Mucosa of descending colon (tissue), 3 donors: Measurements from ENCODE around the gene DSTN. TPM values are rescaled to one million over a fixed set of nuclear protein-coding genes. Genes with fewer than 3 reads are reported as not detected.

Experiments used
- ATAC-seq: fragments of 200-7000 bp; cut with Tn5 transposase; one replicate; pipeline ENCODE4 v1.9.1; 2020; ENCODE audit warnings: mild to moderate bottlenecking, moderate library complexity
- DNase-seq, 3 donors: peaks; one replicate each; pipeline ENCODE4 v3.0.0-alpha.2; 2020
- H3K36me3 ChIP-seq: fragments of 200-600 bp; one replicate; pipeline ENCODE4 v1.8.0; 2021; ENCODE audit warnings: low read depth, mild to moderate bottlenecking
- H3K4me1 ChIP-seq: fragments of 200-600 bp; one replicate; pipeline ENCODE4 v1.8.0; 2021; ENCODE audit warnings: low read depth, mild to moderate bottlenecking
- H3K4me3 ChIP-seq: fragments of 200-600 bp; one replicate; pipeline ENCODE4 v1.8.0; 2021; ENCODE audit warnings: mild to moderate bottlenecking
- H3K9me3 ChIP-seq: fragments of 200-600 bp; one replicate; pipeline ENCODE4 v1.8.0; 2021; ENCODE audit warnings: mild to moderate bottlenecking
- intact Hi-C, 2 donors: fragments of 100-400 bp; cut with DNase I in 1 of 2; cut with micrococcal nuclease in 1 of 2; formaldehyde crosslinking; loops; one replicate each; pipeline versions ENCODE4 v1.11.0 to v1.11.1; 2022; cut with DNase I, micrococcal nuclease
- total RNA-seq, 3 donors: library from RNA; stranded (reverse); fragmentation: NEBNext Ultra II Directional in 2 of 3; extraction: Animal tissue kit (Norgen Biotek cat#: 25700) in 2 of 3; gene quantifications; one replicate each; pipeline versions ENCODE4 v1.2.1 to v1.2.4, GENCODE V29; 2021 to 2023
- TF ChIP-seq, protein P1 (sequence below): fragments of 200-600 bp; IDR thresholded peaks from one replicate; pipeline ENCODE4 v1.8.0; 2022; ENCODE audit warnings: antibody characterized with exemption, mild to moderate bottlenecking
- donor health status: DM: no; HTN: no; CAD: no; lungs with moderate emphysema.
- donor health status: DM: no; HTN: no; CAD: no.
- donor health status: DM: no; HTN: yes; CAD: no.

DSTN gene
- total RNA-seq, 3 donors from 2014 or later: 261 to 946 (median 284) TPM

DNA sequence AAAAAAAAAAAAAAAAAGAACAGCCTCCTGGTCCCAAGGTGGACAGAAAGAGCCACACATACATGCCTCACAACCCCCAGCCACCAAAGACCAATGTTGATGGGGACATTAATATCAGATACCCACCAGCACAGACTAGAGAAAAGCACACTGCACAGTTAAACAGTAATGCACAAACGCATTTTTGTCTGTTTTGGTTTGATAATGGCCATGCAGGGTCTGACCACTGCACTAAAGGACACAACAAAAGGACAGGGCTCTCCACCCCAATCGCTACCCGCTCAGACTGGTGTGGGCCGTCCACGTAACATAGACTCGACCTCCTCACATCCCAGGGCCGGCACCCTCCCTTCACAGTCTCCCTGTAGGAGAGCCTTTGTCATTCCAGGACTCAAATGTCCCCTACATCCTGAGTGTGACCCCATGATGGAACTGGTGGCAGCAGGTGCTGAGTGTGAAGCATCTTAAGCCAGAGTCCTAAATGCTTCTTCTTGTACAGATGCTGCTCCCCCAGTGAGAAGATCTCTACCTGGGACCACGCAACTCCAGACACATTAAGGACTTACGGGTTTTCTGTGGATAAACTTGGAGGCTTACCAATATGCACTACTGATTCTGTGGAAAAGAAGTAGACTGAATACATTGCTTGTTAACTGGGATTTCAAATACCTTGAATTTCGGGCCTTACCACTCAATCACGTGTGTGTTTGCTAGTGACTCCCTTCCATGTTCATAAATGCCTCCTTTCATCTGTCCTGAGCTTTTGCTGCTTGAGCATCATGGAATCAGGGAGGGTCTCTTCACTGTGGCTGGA lies 84.2 kb downstream of the DSTN start:
- peak in 1 of 3 donors; percentile 25 for DNase-seq
- no peak for ATAC-seq
- H3K36me3 ChIP-seq: no peaks in the 10 kb centered on the region

DNA sequence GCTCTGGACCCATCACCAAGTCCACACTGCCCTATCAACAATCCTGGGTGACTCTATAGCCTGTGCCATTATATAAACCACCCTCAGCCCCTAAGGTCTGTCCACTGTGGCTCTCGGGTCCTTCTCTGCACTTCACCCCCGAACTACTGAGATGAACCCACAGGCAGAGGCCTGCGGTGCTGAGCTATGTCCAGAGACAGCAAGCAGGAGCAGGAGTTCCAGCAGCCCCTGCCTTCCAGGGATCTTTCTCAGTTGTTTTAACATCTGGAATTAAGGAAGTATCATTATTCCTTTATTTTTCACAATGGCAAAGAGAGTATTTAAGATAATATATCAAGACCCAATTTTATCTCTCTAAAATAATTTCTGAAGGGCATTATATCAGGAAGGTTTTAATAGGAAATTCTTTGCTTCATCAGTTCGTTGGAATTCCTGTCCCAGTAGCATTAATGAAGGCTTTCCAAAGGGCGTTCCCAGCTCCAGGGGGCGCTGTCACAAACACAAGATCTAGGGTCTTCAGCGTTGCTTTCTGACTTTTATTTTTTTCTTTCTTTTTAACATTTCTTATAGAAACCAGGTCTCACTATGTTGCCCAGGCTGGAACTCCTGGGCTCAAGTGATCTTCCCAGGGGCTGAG lies 84.9 kb downstream of the DSTN start:
- intact Hi-C loops: no loop called here

More for the DNA sequence above, 84.2 kb downstream of the DSTN start:
- intact Hi-C loops: no loop called here
- Histone ChIP-seq H3K4me1 (peaks cover 24% of the 10 kb centered on the region), H3K4me3 (no peak overlapping the region), H3K9me3 (no peaks in the 10 kb centered on the region)
- TF ChIP-seq, protein P1, sequence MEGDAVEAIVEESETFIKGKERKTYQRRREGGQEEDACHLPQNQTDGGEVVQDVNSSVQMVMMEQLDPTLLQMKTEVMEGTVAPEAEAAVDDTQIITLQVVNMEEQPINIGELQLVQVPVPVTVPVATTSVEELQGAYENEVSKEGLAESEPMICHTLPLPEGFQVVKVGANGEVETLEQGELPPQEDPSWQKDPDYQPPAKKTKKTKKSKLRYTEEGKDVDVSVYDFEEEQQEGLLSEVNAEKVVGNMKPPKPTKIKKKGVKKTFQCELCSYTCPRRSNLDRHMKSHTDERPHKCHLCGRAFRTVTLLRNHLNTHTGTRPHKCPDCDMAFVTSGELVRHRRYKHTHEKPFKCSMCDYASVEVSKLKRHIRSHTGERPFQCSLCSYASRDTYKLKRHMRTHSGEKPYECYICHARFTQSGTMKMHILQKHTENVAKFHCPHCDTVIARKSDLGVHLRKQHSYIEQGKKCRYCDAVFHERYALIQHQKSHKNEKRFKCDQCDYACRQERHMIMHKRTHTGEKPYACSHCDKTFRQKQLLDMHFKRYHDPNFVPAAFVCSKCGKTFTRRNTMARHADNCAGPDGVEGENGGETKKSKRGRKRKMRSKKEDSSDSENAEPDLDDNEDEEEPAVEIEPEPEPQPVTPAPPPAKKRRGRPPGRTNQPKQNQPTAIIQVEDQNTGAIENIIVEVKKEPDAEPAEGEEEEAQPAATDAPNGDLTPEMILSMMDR: no peak

DNA sequence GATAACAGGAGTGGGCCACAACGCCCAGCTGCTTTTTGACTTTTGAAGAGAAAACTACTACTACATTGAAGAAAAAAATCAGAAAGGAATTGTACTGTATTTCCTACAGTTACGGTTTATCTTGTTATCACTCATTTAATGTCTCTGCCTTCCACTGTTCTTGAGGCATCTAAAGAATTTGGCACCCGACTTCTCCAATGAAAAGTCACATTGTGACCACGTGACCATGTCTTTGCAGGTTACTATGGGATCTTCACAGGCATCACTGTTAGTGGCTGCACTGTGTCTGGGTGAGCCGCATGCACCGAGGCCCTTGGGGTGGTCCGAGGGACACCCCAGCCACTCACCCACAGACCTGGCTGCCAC lies 85.4 kb downstream of the DSTN start:
- TF ChIP-seq, protein P1: no peak
- Histone ChIP-seq H3K4me3 (no peak overlapping the region), H3K4me1 (peaks cover 11% of the 10 kb centered on the region), H3K36me3 (no peaks in the 10 kb centered on the region), H3K9me3 (no peaks in the 10 kb centered on the region)
- ATAC-seq (no peak), DNase-seq (no peak)
- intact Hi-C loops: no loop called here

More for the DNA sequence above, 84.9 kb downstream of the DSTN start:
- TF ChIP-seq, protein P1: peak; percentile 36
- Histone ChIP-seq H3K4me1 (peaks cover 16% of the 10 kb centered on the region), H3K9me3 (no peaks in the 10 kb centered on the region), H3K4me3 (no peak overlapping the region), H3K36me3 (no peaks in the 10 kb centered on the region)
- no peak for ATAC-seq
- peak in 1 of 3 donors; percentile 72 for DNase-seq

DNA sequence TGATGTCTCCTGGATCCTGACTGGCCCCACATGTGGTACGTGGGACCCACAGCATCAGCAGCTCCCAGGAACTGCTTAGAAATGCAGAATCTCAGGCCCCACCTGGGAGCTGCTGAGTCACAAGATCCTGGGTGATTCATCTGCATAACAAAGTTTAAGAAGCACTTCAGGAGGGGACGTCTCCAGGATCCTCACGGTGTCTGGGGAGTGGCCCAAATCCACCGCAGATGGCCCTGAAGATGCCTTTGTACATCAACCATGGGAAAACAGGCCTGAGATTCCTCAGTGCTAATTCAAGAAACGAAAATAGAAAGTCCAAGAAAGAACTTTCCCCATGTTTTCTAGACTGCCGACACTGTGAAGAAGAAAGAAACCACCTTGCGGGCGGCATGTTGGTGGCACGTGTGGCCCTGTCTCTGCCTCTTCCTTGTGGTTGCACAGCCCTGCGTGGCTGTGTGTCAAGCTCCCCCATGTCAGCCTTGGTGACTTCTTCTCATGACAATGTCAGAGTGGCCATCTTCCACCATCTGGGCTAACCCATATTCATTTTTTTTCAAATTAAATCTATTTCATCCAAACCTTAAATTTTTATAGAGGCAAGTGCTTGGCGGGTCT lies 86.1 kb downstream of the DSTN start:
- intact Hi-C loops: no loop called here
- TF ChIP-seq, protein P1: no peak
- peaks cover 9% of the 10 kb centered on the region for H3K4me1 ChIP-seq
- no peaks in the 10 kb centered on the region for H3K36me3 ChIP-seq
- H3K4me3 ChIP-seq: no peak overlapping the region
- ATAC-seq (no peak), DNase-seq (no peak)
- H3K9me3 ChIP-seq: no peaks in the 10 kb centered on the region

DNA sequence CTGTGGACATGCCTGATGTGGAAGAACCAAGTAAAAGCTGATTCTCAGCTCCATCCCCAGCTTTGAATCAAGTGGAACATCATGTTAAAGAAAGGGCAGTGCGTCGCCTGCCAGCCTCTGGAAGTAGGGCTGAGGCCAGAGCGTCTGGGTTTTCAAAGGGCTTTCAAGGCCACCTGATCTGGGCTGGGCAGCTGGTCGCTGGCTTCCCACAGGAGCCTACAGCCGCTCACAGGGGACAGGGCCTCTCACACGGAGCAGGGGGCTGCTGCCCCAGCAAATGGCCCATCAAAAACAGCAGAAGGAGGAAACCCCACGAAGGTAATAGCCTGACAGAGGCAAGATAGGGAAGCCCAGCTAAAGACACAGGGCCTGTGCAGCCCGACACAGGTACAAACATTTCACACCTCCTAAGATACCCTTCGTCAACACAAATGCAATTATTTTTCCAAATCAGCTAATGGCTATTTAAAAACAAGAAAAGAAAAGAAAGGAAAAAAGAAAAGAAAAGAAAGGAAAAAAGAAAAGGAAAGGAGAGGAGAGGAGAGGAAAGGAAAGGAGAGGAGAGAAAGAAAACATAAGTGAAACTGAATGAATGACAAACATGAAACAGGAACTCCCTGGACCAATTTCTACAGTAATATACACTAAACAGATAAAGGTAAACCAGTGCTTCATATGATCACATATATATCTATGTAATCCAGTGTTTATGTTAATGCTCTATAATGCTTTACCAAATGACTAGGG lies 87.4 kb downstream of the DSTN start:
- no peak for ATAC-seq
- intact Hi-C loops: no loop called here
- peaks cover 14% of the 10 kb centered on the region for H3K4me1 ChIP-seq
- DNase-seq: no peak
- TF ChIP-seq, protein P1: no peak
- H3K36me3 ChIP-seq: no peaks in the 10 kb centered on the region
- H3K9me3 ChIP-seq: no peaks in the 10 kb centered on the region
- H3K4me3 ChIP-seq: no peak overlapping the region
